Measurements from ENCODE around the gene NUP214. TPM values are rescaled to one million over a fixed set of nuclear protein-coding genes. Genes with fewer than 3 reads are reported as not detected.
A peak's percentile ranks its signal among the peaks of the same experiment; 100 is the strongest.

Gene NUP214
- total and polyA plus RNA-seq, 2 of the 8 experiments (the other 6 are each of a cell fraction or from before 2014, with no cell fraction given) = 28.6 to 50.2 TPM

DNA sequence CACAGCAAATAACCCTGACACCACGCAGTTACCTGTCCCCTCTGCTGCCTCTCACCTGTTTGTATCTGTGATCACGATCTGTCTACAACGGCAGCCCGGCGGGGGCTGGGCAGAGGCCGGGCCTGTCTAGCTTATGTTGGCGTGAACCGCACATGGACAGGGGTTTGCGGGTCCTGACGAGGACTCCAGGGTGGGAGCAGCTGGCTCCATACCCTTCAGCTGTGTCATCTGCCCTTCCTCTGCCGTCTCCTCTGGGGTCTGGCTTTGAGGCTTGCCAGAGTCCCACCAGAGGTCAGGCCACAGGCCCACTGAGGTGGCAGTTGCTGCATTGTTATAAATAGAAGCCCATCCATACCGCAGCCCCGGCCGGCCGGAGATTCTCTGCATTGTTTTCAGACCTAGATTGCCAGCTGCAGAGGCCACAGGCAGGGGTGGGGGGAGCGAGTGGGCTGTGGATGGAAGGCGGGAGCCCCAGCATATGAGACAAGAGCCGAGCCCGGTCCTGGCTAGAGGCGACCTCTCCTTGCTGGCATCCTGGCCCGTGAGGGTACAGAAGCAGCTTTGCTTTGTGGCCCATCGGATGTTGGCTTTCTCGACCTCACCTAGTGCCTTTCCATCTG is 113.1 kb downstream of the NUP214 start:
- H3K18ac ChIP-seq (ENCODE audit: extremely low read depth, low read length) = peak overlapping the region; percentile 72
- no peak overlapping the region for H3K56ac ChIP-seq (replicated peaks; ENCODE audit: insufficient read length, low read depth, low read length)
- peaks cover 0 to 5% of the 10 kb centered on the region in 2 experiments; a peak in 1 of 4 replicates for H3K9me3 ChIP-seq (ENCODE audit: insufficient read depth in 2 of 2, low read depth in 1 of 2, low read length in 1 of 2)
- H2AFZ ChIP-seq (ENCODE audit: low read length) = peak overlapping the region; percentile 7; the same call in 1 of the 2 replicates
- no peak overlapping the region for H2AK5ac ChIP-seq (ENCODE audit: low read depth, low read length)
- POLR2A ChIA-PET (ENCODE audit: partially characterized antibody) = interaction anchor here (1.3 to 4.3 kb wide), 5 partner anchors 11 to 37 kb away, joined by 3 to 18 read pairs (median 3); no protein-coding TSS in a partner anchor
- peaks cover 0 to 20% (median 16%) of the 10 kb centered on the region in 4 experiments; a peak in 6 of 7 replicates for H3K4me1 ChIP-seq (replicated peaks in 1 of 4; ENCODE audit: control insufficient read depth in 3 of 4, insufficient read depth in 4 of 4, low read length in 3 of 4)
- H2BK120ac ChIP-seq (replicated peaks; ENCODE audit: low read depth, low read length) = no peak overlapping the region
- H3K27ac ChIP-seq (ENCODE audit: low read depth, low read length) = no peak overlapping the region
- H3K27me3 ChIP-seq (replicated peaks in 1 of 4; ENCODE audit: control insufficient read depth in 3 of 4, extremely low read depth in 1 of 4, insufficient read depth in 3 of 4, low read length in 3 of 4) = no peaks in the 10 kb centered on the region
- peak overlapping the region; percentile 55 for H4K91ac ChIP-seq (replicated peaks; ENCODE audit: insufficient read length, low read length)
- peak overlapping the region; percentile 47; the same call in 1 of the 2 replicates for H2BK15ac ChIP-seq (ENCODE audit: low read length)
- no peak overlapping the region for H3K4ac ChIP-seq (replicated peaks; ENCODE audit: insufficient read length, low read depth, low read length)
- H3K14ac ChIP-seq (ENCODE audit: insufficient read length) = no peak overlapping the region
- FAIRE-seq (no peak), DNase-seq (ENCODE audit: low read depth in 1 of 2, low spot score in 2 of 2) (no peak)
- H3K23ac ChIP-seq (ENCODE audit: insufficient read length) = no peak overlapping the region
- no peak overlapping the region for H4K8ac ChIP-seq (ENCODE audit: extremely low read depth, insufficient read depth, low read length)
- no peaks in the 10 kb centered on the region for H4K20me1 ChIP-seq (replicated peaks in 1 of 2; ENCODE audit: control insufficient read depth in 1 of 2, insufficient read depth in 2 of 2, low read length in 2 of 2)
- no peak overlapping the region for H3K4me3 ChIP-seq (ENCODE audit: extremely low read depth in 1 of 4, insufficient read depth in 2 of 4, low read depth in 3 of 4, low read length in 4 of 4)
- peak overlapping the region; percentile 94; the same call in 1 of the 2 replicates for H2BK12ac ChIP-seq (ENCODE audit: low read depth, low read length)
- no peaks in the 10 kb centered on the region for H3K79me2 ChIP-seq (ENCODE audit: control insufficient read depth in 1 of 2, insufficient read depth in 2 of 2, low read length in 2 of 2)
- whole genome bisulfite sequencing, 2 experiments (ENCODE audit: extremely low coverage in 1 of 2, insufficient coverage in 1 of 2, insufficient read length in 1 of 2, insufficient replicate concordance in 2 of 2, low coverage in 1 of 2, low lambda C conversion rate in 2 of 2, missing lambda C conversion rate in 1 of 2) = 77% methylated on average over 22 of the region's 23 CpGs; no CpG with 5 or more reads in 1 of the 2 experiments
- no peak overlapping the region for H4K5ac ChIP-seq (ENCODE audit: insufficient read length, low read depth, low read length)
- H3K4me2 ChIP-seq (ENCODE audit: insufficient read depth in 1 of 2, low read depth in 2 of 2, low read length in 2 of 2) = peak overlapping the region in 1 of 2 experiments; percentile 15; a peak in 3 of 4 replicates
- peak overlapping the region; percentile 4; the same call in 1 of the 2 replicates for H2BK5ac ChIP-seq (ENCODE audit: low read depth, low read length)
- no peaks in the 10 kb centered on the region for H3K79me1 ChIP-seq (ENCODE audit: low read depth, low read length)
- no peak overlapping the region for H3K9ac ChIP-seq (replicated peaks in 1 of 4; ENCODE audit: extremely low read depth in 1 of 4, low read depth in 3 of 4, low read length in 3 of 4)
- H2BK20ac ChIP-seq (ENCODE audit: low read length) = peak overlapping the region; percentile 63; the same call in 1 of the 2 replicates
- peaks cover 0 to 12% (median 9%) of the 10 kb centered on the region in 4 experiments; a peak in 4 of 8 replicates for H3K36me3 ChIP-seq (ENCODE audit: control insufficient read depth in 2 of 4, insufficient read depth in 4 of 4, low read length in 3 of 4)
- H3K23me2 ChIP-seq (ENCODE audit: low read depth, low read length) = no peaks in the 10 kb centered on the region
- CTCF ChIA-PET (ENCODE audit: partially characterized antibody) = interaction anchor here (0.8 to 2.8 kb wide), 3 partner anchors 58 to 142 kb away, joined by 3 to 17 read pairs (median 3); no protein-coding TSS in a partner anchor
- TF ChIP-seq, protein P1, sequence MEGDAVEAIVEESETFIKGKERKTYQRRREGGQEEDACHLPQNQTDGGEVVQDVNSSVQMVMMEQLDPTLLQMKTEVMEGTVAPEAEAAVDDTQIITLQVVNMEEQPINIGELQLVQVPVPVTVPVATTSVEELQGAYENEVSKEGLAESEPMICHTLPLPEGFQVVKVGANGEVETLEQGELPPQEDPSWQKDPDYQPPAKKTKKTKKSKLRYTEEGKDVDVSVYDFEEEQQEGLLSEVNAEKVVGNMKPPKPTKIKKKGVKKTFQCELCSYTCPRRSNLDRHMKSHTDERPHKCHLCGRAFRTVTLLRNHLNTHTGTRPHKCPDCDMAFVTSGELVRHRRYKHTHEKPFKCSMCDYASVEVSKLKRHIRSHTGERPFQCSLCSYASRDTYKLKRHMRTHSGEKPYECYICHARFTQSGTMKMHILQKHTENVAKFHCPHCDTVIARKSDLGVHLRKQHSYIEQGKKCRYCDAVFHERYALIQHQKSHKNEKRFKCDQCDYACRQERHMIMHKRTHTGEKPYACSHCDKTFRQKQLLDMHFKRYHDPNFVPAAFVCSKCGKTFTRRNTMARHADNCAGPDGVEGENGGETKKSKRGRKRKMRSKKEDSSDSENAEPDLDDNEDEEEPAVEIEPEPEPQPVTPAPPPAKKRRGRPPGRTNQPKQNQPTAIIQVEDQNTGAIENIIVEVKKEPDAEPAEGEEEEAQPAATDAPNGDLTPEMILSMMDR (IDR thresholded peaks at IDR 0.05; ENCODE audit: control extremely low read depth in 1 of 3, insufficient read depth in 1 of 3, low read depth in 1 of 3, low read length in 3 of 3) = no peak

Measured in H1 (cell line).